GM18508 (cell line): Measurements from ENCODE around the gene MPDZ.

ENCODE experiments used
- ATAC-seq: cut with Tn5 transposase; IDR thresholded peaks from one replicate; pipeline ENCODE4 v1.9.1; 2021; ENCODE audit warnings: moderate number of reproducible peaks; ENCODE audit not compliant: insufficient read depth, unreplicated experiment

The MPDZ gene

GRCh38 chr9:13279284-13280141 is at the start of gene MPDZ:
MPDZ (minus strand) TSS chr9:13279692; CDS start chr9:13250315, 29,377 bp downstream.
- ATAC-seq, result no peak

- ATAC-seq, result no peak
Measured at GRCh38 chr9:13324988-13325387, 45.5 kb upstream of the MPDZ start.

- no peak for ATAC-seq
Measured at GRCh38 chr9:13322828-13323550, 43.5 kb upstream of the MPDZ start.

- ATAC-seq, result no peak
Measured at GRCh38 chr9:13318027-13318426, 38.5 kb upstream of the MPDZ start.

- ATAC-seq, result no peak
Measured at GRCh38 chr9:13296972-13297371, 17.5 kb upstream of the MPDZ start.

GRCh38 chr9:13295556-13295955 is 16.1 kb upstream of the MPDZ start:
- ATAC-seq, result no peak

GRCh38 chr9:13292782-13293181 is 13.3 kb upstream of the MPDZ start:
- no peak for ATAC-seq

- no peak for ATAC-seq
Measured at GRCh38 chr9:13292158-13292557, 12.7 kb upstream of the MPDZ start.

- no peak for ATAC-seq
Measured at GRCh38 chr9:13291718-13292117, 12.2 kb upstream of the MPDZ start.

- no peak for ATAC-seq
Measured at GRCh38 chr9:13284011-13284410, 4.5 kb upstream of the MPDZ start.

- no peak for ATAC-seq
Measured at GRCh38 chr9:13282998-13283397, 3.5 kb upstream of the MPDZ start.

GRCh38 chr9:13281356-13282016 is 2.0 kb upstream of the MPDZ start:
- ATAC-seq, result no peak

- no peak for ATAC-seq
Measured at GRCh38 chr9:13278368-13279246, 885 bp downstream of the MPDZ start.

- no peak for ATAC-seq
Measured at GRCh38 chr9:13278023-13278367, 1.5 kb downstream of the MPDZ start.

GRCh38 chr9:13274886-13275641 is 4.4 kb downstream of the MPDZ start:
- ATAC-seq, result no peak

GRCh38 chr9:13270734-13271133 is 8.8 kb downstream of the MPDZ start:
- ATAC-seq, result no peak

GRCh38 chr9:13269589-13270452 is 9.7 kb downstream of the MPDZ start:
- no peak for ATAC-seq

- no peak for ATAC-seq
Measured at GRCh38 chr9:13268469-13268868, 11.0 kb downstream of the MPDZ start.

GRCh38 chr9:13267743-13268142 is 11.7 kb downstream of the MPDZ start:
- no peak for ATAC-seq
